GM23338 (cell line): Measurements from ENCODE around the gene NKX2-2.

ENCODE experiments used
- CREB1 ChIP-seq: fragments of 250-450 bp; sonication (Bioruptor Pico); IDR thresholded peaks from 2 replicates; pipeline ENCODE4 v1.5.0; 2020; ENCODE audit warnings: low read depth, mild to moderate bottlenecking, moderate library complexity
- CTCF ChIP-seq, 2 experiments: fragments of 200-600 bp in 1 of 2; sonication (generic) in 1 of 2; conservative IDR thresholded peaks; 2 replicates each; pipeline versions ENCODE4 v1.5.1 to v1.6.1; 2016 to 2017; ENCODE audit warnings: antibody characterized with exemption in 2 of 2, low read depth in 2 of 2, mild to moderate bottlenecking in 2 of 2, moderate library complexity in 1 of 2
- ETS1 ChIP-seq: IDR thresholded peaks from 2 replicates; pipeline ENCODE4 v1.6.1; 2016; ENCODE audit warnings: antibody characterized with exemption
- EZH2 ChIP-seq: fragments of 200-600 bp; sonication (generic); IDR thresholded peaks from one replicate; pipeline ENCODE4 v1.8.0; 2017; ENCODE audit warnings: antibody characterized with exemption, mild to moderate bottlenecking, low read depth; ENCODE audit not compliant: unreplicated experiment
- EZH2phosphoT487 ChIP-seq: fragments of 200-600 bp; sonication (generic); IDR thresholded peaks from one replicate; pipeline ENCODE4 v1.8.1; 2018; ENCODE audit warnings: antibody characterized with exemption; ENCODE audit not compliant: unreplicated experiment
- JUNB ChIP-seq: IDR thresholded peaks from one replicate; pipeline ENCODE4 v1.6.1; 2016; ENCODE audit warnings: antibody characterized with exemption; ENCODE audit not compliant: unreplicated experiment
- NANOG ChIP-seq: IDR thresholded peaks from 2 replicates; pipeline ENCODE4 v1.6.1; 2016; ENCODE audit warnings: antibody characterized with exemption, borderline replicate concordance
- POLR2AphosphoS5 ChIP-seq: IDR thresholded peaks from 2 replicates; pipeline ENCODE4 v1.6.1; 2016; ENCODE audit warnings: antibody characterized with exemption, low read depth
- STAT1 ChIP-seq: IDR thresholded peaks from one replicate; pipeline ENCODE4 v1.6.1; 2016; ENCODE audit warnings: antibody characterized with exemption; ENCODE audit not compliant: unreplicated experiment
- ZNF114 ChIP-seq: fragments of 250-450 bp; sonication (Bioruptor Pico); IDR thresholded peaks from 2 replicates; pipeline ENCODE4 v1.5.0; 2020; ENCODE audit warnings: mild to moderate bottlenecking, moderate library complexity
- ZNF331 ChIP-seq: fragments of 250-450 bp; sonication (Bioruptor Pico); IDR thresholded peaks from 2 replicates; pipeline ENCODE4 v1.5.0; 2020; ENCODE audit warnings: low read depth, mild to moderate bottlenecking, moderate library complexity
- ZNF462 ChIP-seq: fragments of 250-450 bp; sonication (Bioruptor Pico); IDR thresholded peaks from 2 replicates; pipeline ENCODE4 v1.5.0; 2020; ENCODE audit warnings: mild to moderate bottlenecking, moderate library complexity
- TF ChIP-seq, protein P1 (sequence below): IDR thresholded peaks from one replicate; pipeline ENCODE4 v1.6.1; 2018; ENCODE audit warnings: antibody characterized with exemption; ENCODE audit not compliant: unreplicated experiment

DNA sequence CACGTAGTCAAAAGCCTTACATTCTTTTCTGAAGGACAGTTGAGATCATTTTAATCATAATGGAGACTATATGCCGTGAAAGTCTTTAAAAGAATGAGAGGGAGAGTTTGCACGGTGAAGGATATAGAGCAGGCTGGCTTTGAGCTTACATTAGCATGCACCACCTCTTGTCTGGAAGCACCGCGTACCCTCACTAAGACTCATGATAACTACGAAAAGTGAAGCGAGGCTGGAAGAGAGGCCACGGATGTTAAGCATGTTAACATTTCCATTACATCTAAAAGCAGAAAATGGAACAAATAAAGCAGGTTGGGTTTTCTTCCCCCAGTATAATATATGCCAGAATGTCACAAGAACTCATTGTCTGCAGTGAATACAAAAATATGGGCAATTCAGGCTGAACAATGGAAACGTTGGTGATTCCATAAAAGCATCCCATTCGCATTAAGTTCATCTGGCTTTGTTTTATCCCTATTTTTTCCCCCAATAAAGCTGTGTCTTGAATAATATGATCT lies 40.6 kb upstream of the NKX2-2 start:
- TF ChIP-seq CTCF (conservative IDR thresholded peaks at IDR 0.05; ENCODE audit: low read depth in 2 of 2) (no peak), ZNF331 (no peak), POLR2AphosphoS5 (no peak), EZH2phosphoT487 (no peak), EZH2 (no peak), CREB1 (no peak), ETS1 (no peak), STAT1 (no peak), NANOG (no peak), ZNF114 (CRISPR knock-in tag) (no peak), JUNB (no peak), ZNF462 (no peak)
- TF ChIP-seq, protein P1, sequence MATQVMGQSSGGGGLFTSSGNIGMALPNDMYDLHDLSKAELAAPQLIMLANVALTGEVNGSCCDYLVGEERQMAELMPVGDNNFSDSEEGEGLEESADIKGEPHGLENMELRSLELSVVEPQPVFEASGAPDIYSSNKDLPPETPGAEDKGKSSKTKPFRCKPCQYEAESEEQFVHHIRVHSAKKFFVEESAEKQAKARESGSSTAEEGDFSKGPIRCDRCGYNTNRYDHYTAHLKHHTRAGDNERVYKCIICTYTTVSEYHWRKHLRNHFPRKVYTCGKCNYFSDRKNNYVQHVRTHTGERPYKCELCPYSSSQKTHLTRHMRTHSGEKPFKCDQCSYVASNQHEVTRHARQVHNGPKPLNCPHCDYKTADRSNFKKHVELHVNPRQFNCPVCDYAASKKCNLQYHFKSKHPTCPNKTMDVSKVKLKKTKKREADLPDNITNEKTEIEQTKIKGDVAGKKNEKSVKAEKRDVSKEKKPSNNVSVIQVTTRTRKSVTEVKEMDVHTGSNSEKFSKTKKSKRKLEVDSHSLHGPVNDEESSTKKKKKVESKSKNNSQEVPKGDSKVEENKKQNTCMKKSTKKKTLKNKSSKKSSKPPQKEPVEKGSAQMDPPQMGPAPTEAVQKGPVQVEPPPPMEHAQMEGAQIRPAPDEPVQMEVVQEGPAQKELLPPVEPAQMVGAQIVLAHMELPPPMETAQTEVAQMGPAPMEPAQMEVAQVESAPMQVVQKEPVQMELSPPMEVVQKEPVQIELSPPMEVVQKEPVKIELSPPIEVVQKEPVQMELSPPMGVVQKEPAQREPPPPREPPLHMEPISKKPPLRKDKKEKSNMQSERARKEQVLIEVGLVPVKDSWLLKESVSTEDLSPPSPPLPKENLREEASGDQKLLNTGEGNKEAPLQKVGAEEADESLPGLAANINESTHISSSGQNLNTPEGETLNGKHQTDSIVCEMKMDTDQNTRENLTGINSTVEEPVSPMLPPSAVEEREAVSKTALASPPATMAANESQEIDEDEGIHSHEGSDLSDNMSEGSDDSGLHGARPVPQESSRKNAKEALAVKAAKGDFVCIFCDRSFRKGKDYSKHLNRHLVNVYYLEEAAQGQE, result no peak
